GM18505 (cell line): ENCODE measurements around the gene NTM.

Source experiments
- ATAC-seq: cut with Tn5 transposase; IDR thresholded peaks from one replicate; pipeline ENCODE4 v1.9.1; 2021; ENCODE audit not compliant: unreplicated experiment
- POLR2A ChIP-seq: IDR thresholded peaks from 4 replicates; pipeline ENCODE4 v1.6.1; 2011; ENCODE audit warnings: borderline replicate concordance; ENCODE audit not compliant: insufficient read depth, insufficient read length; ENCODE audit errors: extremely low read depth

The NTM gene

GRCh38 chr11:131912134-131912533 lies 541.7 kb downstream of the NTM start:
- no peak for TF ChIP-seq POLR2A
- ATAC-seq, result no peak

- ATAC-seq, result no peak
- TF ChIP-seq POLR2A, result no peak
These were observed 542.9 kb downstream of the NTM start for GRCh38 chr11:131913267-131913666.

GRCh38 chr11:131914361-131914774 lies 544.0 kb downstream of the NTM start:
- TF ChIP-seq POLR2A, result no peak
- ATAC-seq, result no peak

GRCh38 chr11:131916638-131917037 lies 546.2 kb downstream of the NTM start:
- TF ChIP-seq POLR2A, result no peak
- ATAC-seq, result no peak

GRCh38 chr11:131917634-131918384 lies 547.4 kb downstream of the NTM start:
- no peak for ATAC-seq
- TF ChIP-seq POLR2A, result no peak

GRCh38 chr11:131918663-131919062 lies 548.2 kb downstream of the NTM start:
- TF ChIP-seq POLR2A, result no peak
- ATAC-seq, result no peak

GRCh38 chr11:131922220-131922619 lies 551.8 kb downstream of the NTM start:
- no peak for TF ChIP-seq POLR2A
- ATAC-seq, result no peak

GRCh38 chr11:131923309-131923708 lies 552.9 kb downstream of the NTM start:
- no peak for TF ChIP-seq POLR2A
- no peak for ATAC-seq

- ATAC-seq, result no peak
- no peak for TF ChIP-seq POLR2A
These were observed 553.6 kb downstream of the NTM start for GRCh38 chr11:131924001-131924400.

GRCh38 chr11:131924457-131925201 lies 554.2 kb downstream of the NTM start:
- ATAC-seq, result no peak
- no peak for TF ChIP-seq POLR2A

- no peak for TF ChIP-seq POLR2A
- ATAC-seq, result no peak
These were observed 555.4 kb downstream of the NTM start for GRCh38 chr11:131925829-131926228.

GRCh38 chr11:131928992-131929391 lies 558.6 kb downstream of the NTM start:
- no peak for TF ChIP-seq POLR2A
- no peak for ATAC-seq

- TF ChIP-seq POLR2A, result no peak
- no peak for ATAC-seq
These were observed 562.3 kb downstream of the NTM start for GRCh38 chr11:131932584-131933325.
